HL-60 (cell line): ENCODE results near the gene CCDC88A.

Experiments used
- CTCF ChIP-seq: IDR thresholded peaks from one replicate; pipeline ENCODE4 v1.5.1; 2011; ENCODE audit warnings: low read length, control low read depth, inconsistent platforms; ENCODE audit not compliant: insufficient read depth
- POLR2AphosphoS5 ChIP-seq: IDR thresholded peaks from 2 replicates; pipeline ENCODE4 v1.6.1; 2012; ENCODE audit warnings: low read depth
- SPI1 ChIP-seq: IDR thresholded peaks from 2 replicates; pipeline ENCODE4 v1.6.1; 2012; ENCODE audit warnings: low read depth, mild to moderate bottlenecking, borderline replicate concordance

GRCh38 chr2:55451699-55452098 is 32.0 kb upstream of the CCDC88A start:
- TF ChIP-seq CTCF (no peak), SPI1 (no peak), POLR2AphosphoS5 (no peak)
